DMS79 treated with DMSO at 0.1 percent for 48 hours (cell line): Measurements from ENCODE around the gene PRMT7.
"Not testable (repeated sequence)": the region's sequence is repeated elsewhere in the genome, so short reads cannot be mapped to it uniquely, and the experiment has no call there.

ENCODE experiments used
- DNase-seq: peaks from one replicate; lab custom pipeline; 2025; lab: John Stamatoyannopoulos, UW

The PRMT7 gene

DNA sequence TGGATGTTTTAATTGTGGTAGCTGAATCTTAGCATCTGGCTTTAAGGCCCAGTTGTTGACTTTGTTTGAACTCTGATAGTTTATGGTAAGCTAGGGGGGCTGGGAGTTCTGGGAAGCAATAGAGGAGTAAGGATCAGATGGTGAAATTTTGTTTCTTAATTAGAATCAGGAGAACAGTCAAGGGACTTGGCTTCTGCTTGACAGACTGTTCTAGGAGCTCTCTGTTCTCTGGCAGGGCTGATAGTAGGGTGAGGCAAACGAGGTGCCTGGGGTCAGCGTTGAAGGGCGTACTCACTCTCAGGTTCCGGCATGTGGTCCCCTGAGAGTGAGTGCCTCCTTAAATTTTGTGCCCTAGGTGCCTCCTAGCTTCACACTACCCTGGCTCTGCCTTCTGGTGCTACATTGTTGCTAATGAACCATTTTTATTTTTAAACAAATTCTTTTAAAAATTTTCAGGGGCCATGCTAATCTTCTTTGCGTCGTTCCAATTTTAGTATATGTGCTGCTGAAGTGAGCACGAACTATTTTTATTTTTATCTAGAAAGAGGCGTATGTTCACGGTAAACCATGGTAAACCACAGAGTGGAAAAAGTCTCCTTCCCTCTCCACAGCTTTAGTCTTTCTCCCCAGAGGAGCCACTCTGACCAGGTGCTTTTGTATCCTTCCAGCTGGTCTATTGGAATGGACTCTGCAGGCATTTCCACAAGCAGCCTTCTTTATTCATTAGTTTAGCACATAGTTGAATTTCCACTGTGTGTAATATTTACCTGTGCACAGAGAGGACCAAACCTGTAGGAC is 26.8 kb upstream of the PRMT7 start:
- DNase-seq: no peak

GRCh38 chr16:68284847-68285246 is 26.0 kb upstream of the PRMT7 start:
- no peak for DNase-seq

GRCh38 chr16:68285683-68286082 is 25.1 kb upstream of the PRMT7 start:
- DNase-seq: no peak

DNA sequence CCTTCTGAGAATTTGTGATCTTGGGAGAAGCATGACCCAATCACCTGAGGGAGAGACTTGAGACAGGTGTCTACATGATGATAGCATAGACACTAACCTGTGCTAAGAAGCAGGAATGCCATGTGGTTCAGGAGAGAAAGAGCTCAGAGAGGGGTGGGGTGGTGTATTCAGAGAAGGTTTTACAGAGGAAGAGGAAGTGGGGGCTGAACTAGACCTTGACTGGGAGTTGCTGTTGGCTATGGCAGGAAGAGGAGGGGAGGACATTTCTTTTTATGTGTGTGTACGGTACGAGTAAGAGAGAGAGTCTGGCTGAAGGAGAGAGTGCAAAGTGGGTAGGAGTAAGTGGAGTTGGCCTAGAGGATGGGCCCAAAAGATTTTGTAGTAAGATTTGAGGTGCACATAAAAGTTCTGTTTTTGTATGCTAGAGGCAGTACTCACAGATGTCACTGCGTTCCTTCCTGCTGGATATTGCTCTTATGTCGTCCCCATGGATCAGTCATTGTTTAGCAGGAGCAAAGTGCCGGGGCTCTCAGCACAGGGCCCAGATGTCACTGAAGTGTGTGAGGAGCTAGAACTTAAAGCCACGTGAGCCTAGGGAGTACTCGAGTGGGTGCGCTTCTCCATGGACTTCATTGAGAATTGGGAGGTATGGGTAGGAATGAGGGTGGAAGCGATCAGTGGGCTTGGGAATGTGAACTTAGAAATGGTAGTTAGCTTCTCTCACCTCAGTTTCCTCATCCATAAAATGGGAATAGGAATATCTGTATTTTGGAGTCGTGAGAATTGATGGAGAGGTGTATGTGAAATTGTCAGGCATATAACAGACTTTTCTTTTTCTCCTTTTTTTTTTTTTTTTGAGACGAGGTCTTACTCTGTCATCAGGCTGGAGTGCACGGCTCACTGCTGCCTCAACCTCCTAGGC is 24.4 kb upstream of the PRMT7 start:
- DNase-seq: no peak

DNA sequence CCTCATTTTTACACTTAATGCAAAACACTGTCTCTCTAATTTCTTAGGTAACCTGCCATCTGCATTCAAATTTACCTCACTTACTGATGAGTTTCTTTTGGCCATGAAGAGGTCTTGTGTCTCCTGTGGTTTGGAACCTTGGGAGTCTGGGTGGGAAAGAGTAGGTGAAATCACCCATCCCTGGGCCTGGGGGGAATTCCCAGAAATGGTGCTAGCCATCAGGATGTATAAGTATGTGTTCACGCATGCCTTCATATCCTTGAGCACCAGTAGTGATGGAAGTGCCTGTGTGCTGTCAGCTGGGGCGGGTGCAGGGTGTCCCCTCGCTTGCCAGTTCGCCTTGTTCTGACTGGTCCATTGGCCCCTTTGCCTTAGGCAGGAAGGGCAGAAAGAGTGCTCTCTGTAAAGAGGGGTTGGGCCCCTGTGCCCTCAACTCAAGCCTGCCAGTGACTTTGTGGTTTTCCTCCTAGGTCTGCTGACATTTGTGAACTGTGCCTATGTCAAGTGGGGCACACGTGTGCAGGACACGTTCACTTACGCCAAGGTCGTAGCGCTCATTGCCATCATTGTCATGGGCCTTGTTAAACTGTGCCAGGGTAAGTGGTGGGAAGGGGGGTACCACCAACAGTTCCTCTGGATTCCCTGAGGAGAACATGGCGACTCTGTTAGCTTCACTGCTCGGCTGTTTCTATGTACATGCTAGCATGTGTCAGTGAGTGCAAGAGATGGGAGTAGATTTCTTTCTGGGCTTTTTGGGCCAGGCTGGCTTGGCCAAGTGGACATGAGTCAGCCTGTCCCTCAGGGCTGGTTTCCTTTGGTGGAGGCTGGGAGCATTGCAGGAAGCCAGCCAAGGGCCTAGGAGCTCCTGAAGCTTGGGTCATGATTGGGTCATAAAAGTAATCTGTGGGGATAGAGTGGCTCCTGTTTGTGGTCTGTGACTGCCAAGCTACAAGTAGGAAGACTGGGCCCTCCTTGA is 23.3 kb upstream of the PRMT7 start:
- no peak for DNase-seq

GRCh38 chr16:68288252-68288650 is 22.6 kb upstream of the PRMT7 start:
- DNase-seq: no peak

DNA sequence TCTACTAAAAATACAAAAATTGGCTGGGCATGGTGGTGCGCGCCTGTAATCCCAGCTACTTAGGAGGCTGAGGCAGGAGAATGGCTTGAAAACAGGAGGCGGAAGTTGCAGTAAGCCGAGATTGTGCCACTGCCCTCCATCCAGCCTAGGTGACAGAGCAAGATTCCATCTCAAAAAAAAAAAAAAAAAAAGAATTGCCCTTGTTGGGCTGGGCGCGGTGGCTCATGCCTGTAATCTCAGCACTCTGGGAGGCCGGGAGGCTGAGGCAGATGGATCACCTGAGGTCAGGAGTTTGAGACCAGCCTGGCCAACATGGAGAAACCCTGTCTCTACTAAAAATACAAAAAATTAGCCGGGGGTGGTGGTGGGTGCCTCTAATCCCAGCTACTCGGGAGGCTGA is 22.0 kb upstream of the PRMT7 start:
- not testable (repeated sequence) for DNase-seq

DNA sequence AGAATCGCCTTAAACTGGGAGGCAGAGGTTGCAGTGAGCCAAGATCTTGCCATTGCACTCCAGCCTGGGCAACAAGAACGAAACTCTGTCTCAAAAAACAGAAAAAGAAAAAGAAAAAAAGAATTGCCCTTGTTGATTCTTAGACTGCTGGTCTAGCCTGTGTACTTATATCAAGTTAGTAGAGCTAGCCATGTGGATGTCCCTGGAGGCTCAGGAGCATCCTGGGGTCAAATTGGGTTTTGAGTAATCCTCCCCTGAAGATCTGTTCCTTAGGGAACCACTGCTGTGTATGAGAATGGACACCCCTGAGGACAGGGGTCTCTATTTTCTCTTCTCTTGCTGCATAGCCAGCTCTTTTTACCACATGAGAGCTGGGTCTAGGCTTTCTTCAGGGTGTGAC is 21.6 kb upstream of the PRMT7 start:
- DNase-seq: no peak

DNA sequence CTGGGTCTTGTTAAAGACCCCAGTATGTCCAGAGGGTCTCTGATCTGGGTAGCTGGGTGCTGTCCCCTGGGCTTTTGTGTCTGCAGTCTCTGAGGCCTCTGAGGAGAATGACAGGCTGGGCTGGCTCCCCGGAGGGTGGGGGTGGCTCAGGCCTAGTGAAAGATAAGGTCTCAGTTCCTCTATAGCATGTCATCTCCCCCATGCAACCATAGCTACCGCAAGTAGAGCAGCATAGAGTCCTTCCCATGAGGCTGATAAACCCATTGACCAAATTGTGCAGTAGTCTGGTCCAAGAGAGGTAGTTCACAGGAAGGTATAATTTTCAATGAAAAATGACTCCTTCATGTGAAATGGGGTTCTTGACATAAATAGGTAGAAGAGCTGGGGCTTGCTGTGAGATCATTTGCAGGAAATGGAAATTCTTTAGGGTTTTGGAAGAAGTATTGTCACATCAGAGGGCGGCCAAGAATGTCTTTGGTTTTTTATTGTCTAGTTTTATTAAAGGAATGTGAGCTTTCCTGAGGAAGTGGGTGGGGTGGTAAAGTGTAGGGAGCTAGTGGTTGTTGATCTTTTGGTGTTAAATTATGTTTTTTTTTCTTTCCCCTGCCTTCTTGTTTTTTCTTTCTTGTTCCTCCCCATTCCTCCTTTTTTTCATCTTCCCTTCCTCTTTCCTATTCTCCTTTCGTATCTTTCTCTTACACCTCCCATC is 21.0 kb upstream of the PRMT7 start:
- no peak for DNase-seq

DNA sequence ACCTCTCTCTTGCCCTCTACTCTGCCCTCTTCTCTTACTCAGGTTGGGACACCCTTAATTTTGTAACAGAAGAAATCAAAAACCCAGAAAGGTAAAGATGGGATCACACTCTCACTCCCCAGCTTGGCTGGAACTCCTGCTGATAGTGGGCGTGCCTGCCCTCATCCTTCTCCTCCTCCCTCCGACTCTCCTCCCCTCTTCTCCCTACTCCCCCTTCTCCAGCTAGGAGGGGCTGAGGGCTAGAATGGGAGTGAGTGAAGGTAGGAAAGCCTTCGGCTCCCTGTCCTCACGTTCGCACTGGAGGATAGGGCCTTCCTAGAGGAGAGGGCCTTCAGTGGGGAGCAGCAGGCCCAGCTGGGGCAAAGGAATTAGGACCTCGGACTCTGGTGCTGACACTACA is 20.4 kb upstream of the PRMT7 start:
- DNase-seq: no peak

DNA sequence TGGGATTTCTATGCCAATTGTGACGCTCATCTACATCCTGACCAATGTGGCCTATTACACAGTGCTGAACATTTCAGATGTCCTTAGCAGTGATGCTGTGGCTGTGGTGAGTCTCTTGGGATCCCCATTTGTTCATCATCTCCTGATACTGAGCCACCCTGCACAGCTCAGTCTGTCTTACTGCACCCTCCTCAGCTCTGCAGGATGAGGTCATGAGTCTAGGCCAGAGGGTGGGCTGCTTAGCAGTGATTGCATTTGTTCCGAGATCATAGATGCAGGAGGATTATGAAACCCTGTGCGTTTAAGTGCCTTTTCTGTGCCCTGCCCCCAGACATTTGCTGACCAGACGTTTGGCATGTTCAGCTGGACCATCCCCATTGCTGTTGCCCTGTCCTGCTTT is 19.6 kb upstream of the PRMT7 start:
- no peak for DNase-seq

- no peak for DNase-seq
Observed at GRCh38 chr16:68292425-68292824, 18.4 kb upstream of the PRMT7 start.

- DNase-seq: no peak
Observed at GRCh38 chr16:68296291-68296690, 14.5 kb upstream of the PRMT7 start.

- DNase-seq: no peak
Observed at GRCh38 chr16:68296693-68297092, 14.1 kb upstream of the PRMT7 start.

- no peak for DNase-seq
Observed at GRCh38 chr16:68297908-68298307, 12.9 kb upstream of the PRMT7 start.

DNA sequence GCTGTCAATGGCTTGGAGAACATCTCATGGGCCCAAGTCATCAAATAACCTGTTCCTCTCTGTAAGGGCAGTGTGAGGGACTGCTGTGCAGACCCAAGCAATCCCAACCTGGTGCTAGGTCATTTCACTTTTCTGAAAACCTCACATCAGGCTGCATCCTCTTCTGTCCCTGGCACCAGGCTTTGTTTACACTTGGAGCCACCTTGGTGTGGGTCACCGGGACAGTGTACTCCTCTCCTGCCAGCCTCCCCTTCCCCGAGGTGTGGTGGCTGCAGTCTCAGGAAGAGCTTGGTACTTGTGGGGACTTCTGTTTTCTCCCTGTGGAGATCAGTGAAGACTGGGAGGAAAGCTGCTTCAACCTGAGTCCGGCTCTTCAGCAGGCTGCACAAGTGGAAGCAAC is 12.5 kb upstream of the PRMT7 start:
- no peak for DNase-seq

- DNase-seq: no peak
Observed at GRCh38 chr16:68298907-68299561, 11.8 kb upstream of the PRMT7 start.

DNA sequence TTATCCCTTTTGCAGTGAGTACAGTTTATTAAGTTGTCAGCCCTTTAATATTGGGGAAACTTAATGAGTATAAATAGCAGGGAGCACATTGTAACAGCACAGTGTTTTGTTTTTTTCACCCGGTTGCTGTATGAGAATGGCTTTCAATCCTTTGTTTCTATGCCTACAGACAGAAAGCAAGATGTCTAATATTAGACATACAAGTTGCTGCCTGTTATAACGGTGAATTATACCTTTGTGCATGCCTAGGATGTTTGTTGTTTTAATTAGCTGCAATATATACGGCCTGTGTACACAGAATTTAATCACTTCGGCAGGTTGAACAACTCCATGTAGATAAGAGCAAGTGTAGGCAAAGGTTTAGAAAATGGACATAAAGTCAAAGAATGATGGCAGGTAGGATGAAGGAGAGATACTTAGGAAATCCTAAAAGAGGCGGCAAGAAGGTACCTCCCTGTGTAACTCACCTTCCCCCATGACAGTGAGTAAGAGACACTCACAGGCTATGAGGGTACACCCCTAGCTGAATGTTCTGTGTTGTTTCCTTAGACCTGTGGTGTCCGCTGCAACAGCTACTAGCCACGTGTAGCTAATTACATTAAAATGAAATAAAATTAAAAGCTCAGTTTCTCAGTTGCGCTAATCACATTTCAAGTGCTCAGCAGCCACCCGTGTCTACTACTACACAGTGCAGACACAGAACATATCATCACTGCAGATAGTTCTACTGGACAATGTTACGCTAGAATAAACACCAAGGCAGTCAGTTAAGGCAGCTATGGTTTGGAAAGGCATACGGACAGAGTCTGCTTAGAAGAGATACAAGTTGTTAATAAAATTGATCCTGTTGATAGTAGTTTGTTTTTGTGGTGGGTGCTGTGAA is 11.0 kb upstream of the PRMT7 start:
- no peak for DNase-seq

GRCh38 chr16:68300734-68301459 is 9.9 kb upstream of the PRMT7 start:
- no peak for DNase-seq
